HG02970 (cell line): ENCODE results near the gene SORBS2.

Experiments
- ATAC-seq: cut with Tn5 transposase; IDR thresholded peaks from one replicate; pipeline ENCODE4 v1.9.1; 2021; ENCODE audit warnings: mild to moderate bottlenecking, moderate library complexity, moderate number of reproducible peaks; ENCODE audit not compliant: unreplicated experiment, low FRiP score

Gene SORBS2

DNA sequence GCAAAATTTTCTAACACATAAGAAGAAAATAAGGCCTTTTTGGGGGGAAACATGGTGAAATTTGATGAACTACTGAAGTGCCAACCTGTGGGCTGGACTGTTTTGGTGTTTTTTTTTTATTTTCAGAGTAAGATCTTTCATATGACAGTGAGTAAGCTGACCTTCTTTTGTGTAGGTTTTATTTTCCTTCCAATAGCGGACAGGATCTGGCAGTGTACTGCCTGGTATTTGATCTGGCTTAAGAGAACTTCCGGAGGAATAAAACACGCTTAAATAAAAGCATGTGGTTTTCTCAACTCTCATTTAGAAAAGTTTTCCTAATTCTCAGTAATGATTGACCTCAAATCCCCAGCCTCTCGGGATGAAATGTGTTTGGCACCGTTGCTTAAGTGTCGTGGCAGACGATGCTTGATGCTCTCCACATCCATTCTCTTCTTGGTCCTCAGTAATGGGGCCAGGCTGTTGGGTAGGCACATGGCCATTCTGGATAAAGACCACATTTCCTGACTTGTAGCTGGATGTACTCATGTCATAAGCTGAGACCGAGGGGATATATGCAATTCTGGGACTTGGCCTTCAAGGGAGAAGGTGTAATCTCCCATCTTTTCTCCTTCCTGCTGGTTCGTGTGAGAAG lies 211.1 kb downstream of the SORBS2 start:
- no peak for ATAC-seq

DNA sequence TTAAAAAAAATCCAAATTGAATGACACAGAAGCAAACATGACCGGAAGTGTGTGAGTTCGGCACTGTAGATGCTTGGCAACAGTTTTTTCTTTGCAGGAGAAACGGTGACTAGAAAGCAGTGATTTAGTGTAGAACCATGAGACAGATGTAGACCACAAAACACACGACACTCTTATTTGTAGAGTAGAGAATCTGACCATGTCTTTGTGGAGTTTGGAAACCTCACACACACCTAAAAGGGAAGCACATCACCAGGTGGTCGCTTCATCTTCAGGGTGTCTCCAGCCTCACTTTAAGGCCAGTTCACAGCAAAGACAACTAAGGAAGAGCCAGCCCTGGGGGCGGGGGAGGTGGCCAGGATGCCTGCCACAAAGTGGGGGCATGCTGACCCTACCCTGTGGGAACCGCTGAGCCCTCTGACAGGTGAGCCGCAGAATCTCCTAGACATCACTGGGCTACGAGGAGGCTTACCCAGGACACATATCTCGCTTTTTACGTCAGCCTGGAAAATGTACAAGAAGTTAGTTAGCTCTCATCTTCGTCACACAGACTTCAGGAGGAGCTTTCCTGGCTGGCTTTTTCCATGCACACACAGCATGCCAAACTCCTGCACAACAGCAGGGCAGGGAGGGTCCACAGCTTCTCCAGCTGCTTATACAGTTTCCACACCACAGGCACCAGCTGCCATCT lies 212.3 kb downstream of the SORBS2 start:
- ATAC-seq = no peak

DNA sequence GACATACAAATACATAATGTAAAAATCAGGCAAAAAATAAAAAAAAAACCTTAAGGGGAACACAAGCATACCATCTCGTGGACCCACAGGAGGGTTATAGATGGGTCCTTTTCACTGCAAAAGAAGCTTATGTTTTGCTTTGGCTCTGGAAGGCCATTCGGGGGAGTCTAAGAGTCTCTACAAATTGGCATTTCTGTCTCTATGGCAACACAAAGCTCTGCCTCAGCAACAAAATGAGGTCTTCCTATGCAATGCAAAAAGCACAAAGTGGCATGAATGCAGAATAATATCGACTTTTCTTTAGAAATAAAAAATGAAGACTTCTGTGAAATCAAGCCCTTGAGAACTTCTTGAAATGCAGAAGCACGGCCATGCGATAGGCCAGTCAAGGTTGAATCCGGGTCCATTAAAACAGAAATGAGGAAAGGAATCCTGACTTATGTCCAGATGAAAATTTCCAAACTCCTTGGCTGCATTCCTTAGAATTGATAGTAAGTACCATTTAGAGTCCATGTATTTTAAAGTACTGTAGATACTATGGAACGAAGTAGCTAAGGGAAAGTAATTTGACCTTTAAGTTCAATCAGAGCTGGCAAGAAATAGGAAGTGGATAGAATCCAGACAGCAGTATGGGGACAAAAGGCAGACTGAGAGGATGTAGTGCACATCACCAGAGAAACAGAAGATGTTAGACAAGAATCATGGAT lies 213.0 kb downstream of the SORBS2 start:
- ATAC-seq = no peak

DNA sequence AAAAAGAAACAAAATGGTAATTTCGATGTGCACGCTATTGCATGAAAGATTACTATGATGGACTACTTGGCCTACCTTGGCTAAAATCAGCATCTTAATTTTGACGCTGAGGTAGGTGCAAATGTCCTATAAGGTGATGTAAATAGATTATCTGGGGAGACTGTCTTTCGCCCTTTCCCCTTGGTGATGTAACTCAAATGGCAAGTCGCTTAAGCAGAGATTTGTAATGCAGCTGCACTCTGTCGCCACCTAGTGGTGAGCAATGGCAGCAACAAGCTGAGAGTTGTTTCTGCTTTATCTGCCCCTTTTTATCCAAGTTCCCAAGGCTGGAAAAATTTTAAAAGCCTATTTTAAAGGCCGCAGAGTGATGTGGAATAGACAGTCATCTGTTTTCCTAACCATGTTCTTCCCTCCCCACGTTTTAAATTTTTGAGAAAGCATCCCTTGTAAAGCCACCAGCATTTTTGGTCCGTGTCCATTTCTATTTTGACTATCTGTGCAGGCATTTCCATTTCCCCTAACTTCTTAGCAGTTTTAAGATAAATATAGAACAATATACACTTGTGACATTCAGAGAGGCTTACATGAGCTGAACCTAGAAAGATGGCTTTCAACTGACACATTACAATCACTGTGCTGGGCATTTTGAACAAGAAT lies 214.3 kb downstream of the SORBS2 start:
- ATAC-seq = peak; percentile 60

DNA sequence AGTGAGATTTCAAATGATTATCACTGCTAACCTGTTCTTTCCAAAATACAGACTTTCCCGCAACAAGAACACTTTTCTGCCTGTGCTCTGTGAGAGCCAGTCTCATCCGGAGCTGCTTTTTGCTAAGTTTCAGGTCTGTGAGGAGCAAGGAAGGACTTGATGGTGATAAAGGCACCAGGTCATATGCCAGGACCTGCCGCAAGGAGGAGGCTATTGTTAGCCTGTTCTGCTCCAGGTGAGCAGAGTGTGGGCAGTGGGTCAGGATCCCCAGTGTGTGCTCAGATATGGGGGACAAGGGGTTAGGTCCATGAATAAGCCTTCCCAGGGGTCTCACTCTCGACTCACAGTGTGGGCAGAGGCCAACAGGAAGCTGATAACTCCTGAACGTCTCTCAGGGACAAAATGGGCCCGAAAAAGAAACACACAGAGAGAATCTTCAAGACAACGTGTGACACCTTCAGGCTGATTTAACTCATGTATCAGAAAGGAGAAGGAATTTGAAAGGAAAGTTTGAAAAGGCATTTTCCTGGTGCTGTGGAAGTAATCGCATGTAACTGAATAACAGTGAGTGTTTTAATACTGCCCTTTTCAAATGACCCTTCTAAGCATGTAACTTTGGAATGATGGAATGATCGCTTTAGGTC lies 219.0 kb downstream of the SORBS2 start:
- ATAC-seq = no peak

DNA sequence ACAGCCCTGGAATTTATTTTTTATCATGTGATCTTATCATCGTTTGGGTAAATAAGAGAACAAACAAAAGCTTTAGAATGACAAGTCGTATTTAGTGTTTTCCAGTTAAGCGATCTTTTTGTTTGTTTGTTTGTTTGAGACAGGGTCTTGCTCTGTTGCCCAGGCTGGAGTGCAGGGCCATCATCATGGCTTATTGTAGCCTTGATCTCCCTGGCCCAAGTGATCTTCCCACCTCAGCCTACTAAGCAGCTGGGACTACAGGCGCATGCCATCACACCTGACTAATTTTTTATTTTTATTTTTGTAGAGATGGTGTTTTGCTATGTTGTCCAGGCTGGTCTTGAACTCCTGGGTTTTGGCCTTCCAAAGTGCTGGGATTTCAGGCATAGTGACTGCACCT lies 219.6 kb downstream of the SORBS2 start:
- ATAC-seq = no peak

DNA sequence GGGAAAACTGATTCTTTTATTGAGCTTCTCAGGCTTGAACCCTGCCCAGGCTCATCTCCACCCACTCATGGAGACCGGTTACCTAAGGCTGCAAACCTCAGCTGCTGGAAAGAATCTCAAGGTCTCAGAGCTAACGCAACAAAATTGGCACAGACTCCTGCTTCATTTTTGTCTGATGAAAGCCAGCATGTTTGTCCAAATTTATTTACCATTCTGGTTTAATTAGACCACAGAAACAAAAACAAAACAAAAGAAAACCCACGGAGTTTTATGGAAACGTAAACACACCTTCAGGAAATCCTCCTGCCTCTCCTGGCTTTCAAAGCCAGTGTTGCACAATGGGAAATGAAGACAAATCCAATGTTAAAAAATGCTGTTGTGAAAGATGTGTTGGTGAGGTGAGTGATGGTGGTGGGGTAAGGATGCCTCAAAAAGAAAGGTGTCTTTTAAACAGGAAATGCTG lies 220.3 kb downstream of the SORBS2 start:
- ATAC-seq = no peak

DNA sequence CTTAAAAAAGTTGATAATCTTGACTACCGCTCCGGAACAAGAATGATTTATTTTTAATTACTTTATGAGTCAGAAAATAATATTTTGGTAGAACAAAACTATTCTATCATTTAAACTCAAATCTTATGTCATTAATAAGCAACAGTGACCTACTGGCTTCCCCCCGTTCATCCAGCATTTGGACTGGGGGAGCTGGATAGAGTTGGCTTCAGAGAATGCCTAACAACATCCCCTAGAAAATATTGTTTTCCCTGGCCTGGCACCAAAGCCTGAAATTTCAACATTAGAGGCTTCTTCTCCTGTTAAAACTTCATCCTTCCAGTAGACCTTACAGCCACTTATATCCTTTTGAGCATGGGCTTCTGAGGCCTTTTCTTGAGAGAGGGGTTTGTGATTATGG lies 221.0 kb downstream of the SORBS2 start:
- ATAC-seq = no peak

DNA sequence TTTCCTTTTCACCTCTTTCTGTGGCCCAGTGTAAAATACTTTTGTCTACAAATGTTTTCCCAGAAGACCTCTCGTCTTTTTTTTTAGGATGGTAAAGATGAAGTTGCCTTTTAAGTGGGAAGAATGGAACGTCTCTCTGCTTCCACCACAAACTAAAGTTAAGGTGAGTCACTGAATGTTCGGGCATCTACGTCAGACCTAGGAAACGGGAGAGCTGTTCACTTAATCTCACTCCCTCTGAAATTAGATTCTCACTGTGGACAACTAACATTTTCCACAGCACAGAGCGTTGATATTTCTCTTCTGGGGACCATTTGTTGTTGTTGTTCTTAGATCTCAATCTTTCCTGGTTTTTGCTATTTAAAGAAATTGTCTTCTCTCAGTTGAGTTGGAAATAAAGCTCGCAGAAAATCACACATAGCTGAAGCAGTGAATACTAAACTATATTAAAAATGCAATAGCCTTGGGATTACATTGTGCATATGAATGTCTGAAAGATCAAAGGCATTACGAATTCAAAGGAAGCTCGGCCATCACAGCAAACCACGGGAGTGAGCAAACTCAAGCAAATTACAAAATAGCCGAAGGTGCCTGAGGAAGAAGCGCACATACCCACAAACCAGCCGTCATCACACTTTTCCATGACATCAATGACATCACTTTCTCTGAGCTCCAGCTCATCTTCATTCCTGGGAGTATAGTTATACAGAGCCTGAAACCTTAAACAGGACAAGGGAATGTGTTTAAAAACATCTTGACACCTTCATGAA lies 222.7 kb downstream of the SORBS2 start:
- no peak for ATAC-seq

DNA sequence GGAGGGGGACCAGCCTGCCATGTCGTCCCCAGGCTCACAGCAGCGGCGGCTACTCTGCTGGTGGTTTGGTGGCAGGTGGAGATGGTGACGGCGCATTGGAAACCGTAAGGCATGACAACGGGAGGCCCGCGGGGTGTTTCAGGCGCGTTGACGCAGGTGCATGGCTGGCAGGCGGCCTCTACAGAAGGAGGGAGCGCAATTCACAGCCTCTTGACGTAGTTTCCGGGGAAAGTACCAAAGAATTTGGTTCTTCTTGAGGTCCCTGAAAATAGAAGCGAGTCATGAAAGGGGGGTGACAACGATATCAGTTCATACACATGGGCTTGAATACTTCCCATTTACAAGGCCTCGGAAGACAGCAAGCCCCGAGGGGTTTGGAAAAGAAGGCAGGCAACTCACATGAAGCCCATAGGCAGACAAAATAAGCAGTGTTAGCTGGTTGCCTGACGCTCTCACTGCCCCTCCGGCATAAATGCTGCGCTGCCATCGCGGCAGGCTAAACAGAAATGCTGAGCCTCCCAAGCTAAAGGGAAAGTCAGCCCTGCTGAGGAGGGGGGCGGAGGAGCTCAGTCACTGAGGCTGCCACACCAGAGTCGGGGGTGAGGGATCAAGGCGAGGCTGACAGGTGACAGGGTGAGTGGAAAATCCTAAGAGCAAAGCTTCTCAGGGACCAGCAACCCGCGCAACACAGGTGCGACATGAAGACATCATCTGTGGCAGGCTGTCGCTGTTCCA lies 224.4 kb downstream of the SORBS2 start:
- ATAC-seq = peak; percentile 89

DNA sequence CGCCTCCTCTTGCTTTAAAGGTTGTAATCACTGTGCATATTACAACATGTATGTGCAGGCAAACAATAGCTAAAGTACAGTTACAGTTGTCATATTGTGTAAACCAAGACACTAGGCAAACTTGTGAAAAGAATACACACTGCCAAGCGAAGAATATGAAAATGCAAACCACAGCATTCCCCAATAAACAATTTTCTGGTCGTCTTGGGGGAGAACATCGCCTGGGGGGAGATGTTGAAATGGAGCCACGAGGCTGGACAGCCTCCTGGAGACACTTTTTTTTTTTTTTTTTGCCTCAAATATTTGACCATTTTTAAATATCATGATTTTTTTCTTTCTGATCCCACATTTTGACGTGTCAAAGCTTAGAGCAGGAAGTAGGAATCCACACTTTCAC lies 225.0 kb downstream of the SORBS2 start:
- no peak for ATAC-seq

DNA sequence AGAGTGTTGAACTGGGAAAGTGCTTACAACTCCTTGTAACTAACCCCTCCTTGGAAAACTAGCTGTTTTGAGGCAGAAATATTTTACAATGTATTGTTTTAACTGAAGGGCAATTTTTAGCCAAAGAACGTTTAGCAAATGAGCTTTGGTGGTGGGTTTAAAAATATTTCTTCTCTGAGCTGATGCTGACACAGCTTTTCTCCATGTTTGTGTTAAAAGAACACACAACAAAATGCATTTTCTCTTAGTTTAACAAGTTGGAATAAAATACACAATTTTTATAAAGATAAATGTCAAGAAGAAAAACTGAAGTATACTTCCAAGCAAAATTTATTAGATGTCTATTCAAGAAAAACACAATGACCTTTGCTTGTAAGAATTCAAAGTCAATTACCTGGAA lies 226.8 kb downstream of the SORBS2 start:
- ATAC-seq = no peak

DNA sequence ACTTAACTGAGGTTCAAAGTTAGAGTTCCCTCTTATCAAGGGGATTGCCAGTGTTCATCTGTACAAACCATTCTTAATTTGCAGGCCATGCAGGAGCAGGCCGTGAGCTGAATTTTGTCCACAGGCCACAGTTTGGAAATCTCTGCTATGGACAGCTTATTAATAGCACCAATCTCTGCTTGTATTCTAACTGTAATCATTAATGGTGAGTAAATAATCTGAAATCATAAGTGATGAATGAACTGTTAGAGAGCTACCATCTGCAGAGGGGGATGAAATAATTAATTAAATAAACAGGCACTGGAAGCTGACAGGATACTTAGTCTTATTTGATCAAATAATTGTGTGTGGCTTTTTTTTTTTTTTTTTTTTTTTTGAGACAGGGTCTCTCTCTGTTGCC lies 228.2 kb downstream of the SORBS2 start:
- ATAC-seq = no peak

DNA sequence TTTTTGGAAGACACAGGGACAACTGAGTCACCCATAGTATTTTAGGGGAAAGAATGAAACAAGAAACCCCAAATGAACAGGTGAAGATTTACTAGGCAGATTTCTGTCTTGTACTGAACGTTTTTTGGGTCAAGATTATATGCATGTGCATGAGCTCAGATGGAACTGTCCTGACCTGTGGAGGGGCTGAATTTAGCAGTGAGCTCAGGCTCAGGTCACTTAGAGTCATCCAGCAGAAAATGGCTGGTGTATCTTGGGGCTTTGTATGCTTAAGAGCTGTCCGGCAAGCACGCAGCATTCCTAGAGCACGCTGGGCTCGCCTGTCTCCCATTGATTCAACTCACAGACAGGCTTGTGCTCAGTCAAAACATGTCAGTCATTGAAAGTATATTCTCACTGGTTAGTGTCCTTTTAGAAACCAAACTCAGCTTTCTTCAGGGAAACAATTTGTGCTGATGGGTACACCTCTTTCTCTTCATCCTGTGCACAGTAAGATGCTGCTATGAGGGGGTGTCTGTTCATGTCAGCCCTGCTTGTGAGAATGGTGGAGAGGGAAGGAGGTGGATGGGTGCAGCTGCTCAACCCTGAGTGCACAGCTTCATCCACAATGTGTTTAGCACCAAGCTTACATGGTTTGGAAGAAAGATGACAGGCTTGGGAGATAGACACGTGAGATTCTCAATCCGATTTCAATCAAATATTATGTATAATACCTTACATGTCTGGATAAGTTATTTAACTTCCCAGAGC lies 229.2 kb downstream of the SORBS2 start:
- ATAC-seq = no peak

DNA sequence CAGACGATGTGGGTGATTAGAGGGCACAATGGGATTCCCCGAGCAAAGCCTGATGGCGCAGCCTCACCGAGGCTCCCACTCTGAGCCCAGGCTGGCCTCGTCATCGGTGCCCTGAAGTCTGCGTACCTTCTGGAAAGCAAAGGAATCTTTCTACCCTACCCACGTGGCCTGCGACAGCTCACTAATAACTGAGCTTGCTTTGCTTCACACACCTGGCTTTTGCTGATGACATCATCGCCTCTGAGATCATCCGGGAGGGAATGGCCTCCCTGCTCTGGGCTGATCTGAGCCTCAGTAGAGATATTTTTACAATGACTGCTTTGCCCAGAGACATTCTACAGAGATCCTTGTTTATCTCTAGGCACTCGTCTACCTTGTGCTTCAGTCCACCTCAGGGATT lies 231.3 kb downstream of the SORBS2 start:
- no peak for ATAC-seq

DNA sequence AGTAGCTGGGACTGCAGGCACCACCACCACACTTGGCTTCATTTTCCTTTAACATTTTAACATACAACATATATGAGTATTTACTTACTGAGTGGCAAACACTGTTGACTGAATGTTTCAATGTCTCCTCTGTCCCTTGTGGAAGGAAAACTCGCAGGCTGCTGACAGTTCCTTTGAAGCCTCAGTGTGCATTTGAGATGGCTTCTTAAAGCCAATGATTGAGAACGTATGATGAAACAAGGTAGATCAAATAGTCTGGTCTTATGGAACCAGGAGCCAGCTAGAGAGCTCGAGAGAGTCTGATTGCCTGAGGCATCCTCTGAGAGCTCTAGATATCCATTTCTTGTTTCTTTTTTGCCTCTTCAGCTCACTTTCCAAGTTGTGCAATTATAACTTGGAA lies 233.7 kb downstream of the SORBS2 start:
- ATAC-seq = no peak

DNA sequence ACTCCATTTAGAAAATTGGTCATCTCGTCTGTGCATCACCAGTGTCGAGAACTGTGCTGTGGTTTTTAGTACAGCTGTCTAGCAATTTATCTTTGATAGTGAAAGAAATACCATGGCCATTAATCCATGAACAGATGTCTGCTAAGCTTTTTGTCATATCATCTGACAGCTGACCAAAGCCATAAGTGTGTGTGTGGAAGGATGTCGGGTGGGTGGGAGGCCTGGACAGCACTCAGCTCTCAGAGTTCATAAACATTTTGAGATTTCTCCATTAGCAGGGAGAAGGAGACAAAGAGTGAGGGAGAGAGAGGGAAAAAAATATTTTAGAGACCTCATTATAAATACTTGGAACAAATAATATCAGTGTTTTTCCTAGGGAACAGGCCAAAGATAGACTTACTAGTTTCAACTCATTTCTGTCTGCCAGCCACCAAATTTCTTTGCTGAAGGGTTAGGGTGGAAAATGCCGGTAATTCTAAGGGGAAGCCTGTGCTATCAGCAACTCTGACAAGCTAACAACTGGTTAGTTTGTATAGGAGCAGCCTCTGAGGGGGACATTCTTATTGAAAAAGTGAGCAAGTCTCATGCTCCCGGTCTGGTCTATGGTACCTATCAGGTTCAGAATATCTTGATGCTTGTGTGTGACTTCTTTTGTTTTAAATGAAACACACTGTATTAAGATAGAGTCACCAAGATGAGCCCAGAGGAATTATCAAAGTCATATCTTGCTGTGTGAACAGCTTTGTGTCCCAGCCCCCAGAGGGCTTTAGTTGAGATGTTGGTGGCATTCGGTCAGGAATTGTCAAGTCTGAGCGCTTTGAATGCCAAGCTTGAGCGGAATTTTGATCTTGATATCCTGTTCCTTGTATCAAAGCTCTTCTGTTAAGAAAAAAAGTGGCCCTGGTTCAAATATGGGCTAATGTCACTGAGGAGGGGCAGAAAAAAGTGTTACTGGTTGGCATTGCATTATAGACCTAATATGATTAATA lies 234.7 kb downstream of the SORBS2 start:
- no peak for ATAC-seq
